Measurements from ENCODE around the gene NMNAT2. TPM values are rescaled to one million over a fixed set of nuclear protein-coding genes. Genes with fewer than 3 reads are reported as not detected.

Gene NMNAT2
- total RNA-seq, 1 experiment from 2014 or later = not detected

- H3K79me2 ChIP-seq (ENCODE audit: insufficient read depth, low read length) = no peaks in the 10 kb centered on the region
- TF ChIP-seq, protein P1, sequence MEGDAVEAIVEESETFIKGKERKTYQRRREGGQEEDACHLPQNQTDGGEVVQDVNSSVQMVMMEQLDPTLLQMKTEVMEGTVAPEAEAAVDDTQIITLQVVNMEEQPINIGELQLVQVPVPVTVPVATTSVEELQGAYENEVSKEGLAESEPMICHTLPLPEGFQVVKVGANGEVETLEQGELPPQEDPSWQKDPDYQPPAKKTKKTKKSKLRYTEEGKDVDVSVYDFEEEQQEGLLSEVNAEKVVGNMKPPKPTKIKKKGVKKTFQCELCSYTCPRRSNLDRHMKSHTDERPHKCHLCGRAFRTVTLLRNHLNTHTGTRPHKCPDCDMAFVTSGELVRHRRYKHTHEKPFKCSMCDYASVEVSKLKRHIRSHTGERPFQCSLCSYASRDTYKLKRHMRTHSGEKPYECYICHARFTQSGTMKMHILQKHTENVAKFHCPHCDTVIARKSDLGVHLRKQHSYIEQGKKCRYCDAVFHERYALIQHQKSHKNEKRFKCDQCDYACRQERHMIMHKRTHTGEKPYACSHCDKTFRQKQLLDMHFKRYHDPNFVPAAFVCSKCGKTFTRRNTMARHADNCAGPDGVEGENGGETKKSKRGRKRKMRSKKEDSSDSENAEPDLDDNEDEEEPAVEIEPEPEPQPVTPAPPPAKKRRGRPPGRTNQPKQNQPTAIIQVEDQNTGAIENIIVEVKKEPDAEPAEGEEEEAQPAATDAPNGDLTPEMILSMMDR (IDR thresholded peaks at IDR 0.05 in 2 of 3, conservative IDR thresholded peaks at IDR 0.05 in 1 of 3; ENCODE audit: borderline replicate concordance in 1 of 3, insufficient read depth in 1 of 3, low read depth in 2 of 3, low read length in 2 of 3) = no peak
- no peak for TF ChIP-seq EGR1 (IDR thresholded peaks at IDR 0.05; ENCODE audit: low read depth)
- no peak for TF ChIP-seq JUND (IDR thresholded peaks at IDR 0.05)
- no peak for TF ChIP-seq TCF7L2 (IDR thresholded peaks at IDR 0.05; ENCODE audit: borderline replicate concordance, extremely low read depth, insufficient read depth, insufficient read length)
- no peak for TF ChIP-seq SIN3A (IDR thresholded peaks at IDR 0.05; ENCODE audit: low read depth)
- TF ChIP-seq CBX3 (IDR thresholded peaks at IDR 0.05; ENCODE audit: low read depth) = no peak
- no peak for TF ChIP-seq EZH2 (IDR thresholded peaks at IDR 0.05)
- TF ChIP-seq MAX (IDR thresholded peaks at IDR 0.05) = no peak
- TF ChIP-seq ZFX (IDR thresholded peaks at IDR 0.05) = no peak
- TF ChIP-seq POLR2A (IDR thresholded peaks at IDR 0.05; ENCODE audit: borderline replicate concordance, extremely low read depth, insufficient read depth, insufficient read length) = no peak
- no peak for TF ChIP-seq ZNF274 (IDR thresholded peaks at IDR 0.05; ENCODE audit: low read depth, low read length)
- no peak for TF ChIP-seq POLR2AphosphoS5 (IDR thresholded peaks at IDR 0.05; ENCODE audit: low read depth, low read length)
- intact Hi-C loops (cut with micrococcal nuclease) = no loop called here
- H3K36me3 ChIP-seq (ENCODE audit: control insufficient read depth in 1 of 2, insufficient read depth in 2 of 2, low read length in 2 of 2) = no peaks in the 10 kb centered on the region
- no peak overlapping the region for H3K4me3 ChIP-seq (replicated peaks in 1 of 2; ENCODE audit: low read depth in 1 of 2, low read length in 2 of 2)
- H3K4me1 ChIP-seq (ENCODE audit: control insufficient read depth in 1 of 2, insufficient read depth in 2 of 2, low read length in 2 of 2) = no peaks in the 10 kb centered on the region
- no peak overlapping the region for H2AFZ ChIP-seq (ENCODE audit: low read depth, low read length, poor library complexity, severe bottlenecking)
- no peaks in the 10 kb centered on the region for H4K20me1 ChIP-seq (ENCODE audit: insufficient read depth)
- POLR2A ChIA-PET = no interaction called here
- H3K9me2 ChIP-seq (ENCODE audit: insufficient read depth) = no peaks in the 10 kb centered on the region
- no peak overlapping the region for H3K4me2 ChIP-seq (ENCODE audit: low read length)
- ATAC-seq (no peak), DNase-seq (ENCODE audit: low read depth, low spot score) (no peak)
- RAD21 ChIA-PET (ENCODE audit: low non-redundant PET in 1 of 2, low total read pairs in 2 of 2, uncharacterized antibody in 2 of 2, unreplicated experiment in 2 of 2) = no interaction called here
- no peak overlapping the region for H3K27ac ChIP-seq (ENCODE audit: low read depth, low read length)
- BruUV-seq (replicated peaks) = no TSS peak
- CTCF ChIA-PET = no interaction called here
- H3K27me3 ChIP-seq (ENCODE audit: insufficient read depth, low read length) = no peaks in the 10 kb centered on the region
- no peak overlapping the region for H3K9ac ChIP-seq (ENCODE audit: low read length)
- no peaks in the 10 kb centered on the region for H3K9me3 ChIP-seq (ENCODE audit: control insufficient read depth in 1 of 2, insufficient read depth in 1 of 2, low read depth in 1 of 2, low read length in 2 of 2)
Observed at GRCh38 chr1:183423541-183423940, 5.4 kb upstream of the NMNAT2 start.

Measured in HCT116 (cell line).